ENCODE data around the gene LRRC75B. TPM values are rescaled to one million over a fixed set of nuclear protein-coding genes. Genes with fewer than 3 reads are reported as not detected.
A peak's percentile ranks its signal among the peaks of the same experiment; 100 is the strongest.

The LRRC75B gene
- total and polyA plus RNA-seq, 2 of the 8 experiments (the other 6 are each of a cell fraction or from before 2014, with no cell fraction given), result 12.2 to 26.6 TPM

DNA sequence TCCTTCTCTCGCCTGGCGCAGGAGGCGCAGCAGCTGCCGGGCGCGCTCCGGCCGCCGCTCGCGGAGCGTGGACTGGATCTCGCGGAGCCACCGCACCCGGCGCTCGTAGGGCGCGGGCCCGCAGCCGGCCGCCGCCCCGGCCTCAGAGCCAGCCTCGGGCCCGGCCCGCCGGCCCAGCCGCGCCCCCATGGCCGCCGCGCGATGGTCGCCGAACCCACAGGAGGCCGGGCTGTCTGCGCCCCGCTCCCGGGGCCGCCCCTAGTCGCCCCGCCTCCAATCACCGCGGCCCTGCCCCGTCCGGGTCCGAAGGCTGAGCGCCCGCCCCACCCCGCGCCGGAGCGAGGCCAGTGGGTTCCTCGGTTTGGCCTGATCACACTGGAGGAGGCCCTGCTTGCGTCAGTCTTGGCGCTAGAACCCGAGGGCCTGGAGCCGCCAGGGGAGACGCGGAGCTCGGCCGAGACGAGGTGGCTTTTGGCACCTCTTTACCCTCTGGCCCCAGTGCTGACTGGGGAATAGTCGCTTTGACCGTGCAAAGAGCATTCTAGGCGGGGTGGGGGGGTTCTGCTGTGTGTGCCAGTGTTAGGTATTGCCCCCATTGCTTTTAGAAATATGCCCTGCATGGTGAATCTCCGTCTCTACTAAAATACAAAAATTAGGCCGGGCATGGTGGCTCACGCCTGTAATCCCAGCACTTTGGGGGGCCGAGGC lies at the start of gene LRRC75B (continued):
- TF ChIP-seq RXRA (IDR thresholded peaks at IDR 0.05; ENCODE audit: insufficient read depth, low read depth, low read length) (no peak), EP300 (IDR thresholded peaks at IDR 0.05; ENCODE audit: borderline replicate concordance in 1 of 2, low read depth in 2 of 2, low read length in 2 of 2) (no peak), POLR2AphosphoS5 (IDR thresholded peaks at IDR 0.05; ENCODE audit: low read depth, low read length) (peak; percentile 82), BACH1 (IDR thresholded peaks at IDR 0.05; ENCODE audit: low read length) (no peak; the same call in 1 of the 2 replicates), TEAD4 (IDR thresholded peaks at IDR 0.05; ENCODE audit: low read depth, low read length) (no peak), GTF2F1 (IDR thresholded peaks at IDR 0.05; ENCODE audit: borderline replicate concordance, low read depth, low read length) (no peak), SIX5 (IDR thresholded peaks at IDR 0.05; ENCODE audit: low read depth, low read length) (no peak), TBP (IDR thresholded peaks at IDR 0.05; ENCODE audit: low read depth, low read length) (peak; percentile 60; the same call in 1 of the 2 replicates), SP4 (IDR thresholded peaks at IDR 0.05; ENCODE audit: low read length) (no peak), EZH2 (IDR thresholded peaks at IDR 0.05; ENCODE audit: low read depth, low read length, severe bottlenecking) (no peak), CHD1 (IDR thresholded peaks at IDR 0.05; ENCODE audit: low read depth, low read length) (no peak), PHF8 (conservative IDR thresholded peaks at IDR 0.05; ENCODE audit: low read depth, low read length) (no peak; the same call in 1 of the 2 replicates), SIN3A (conservative IDR thresholded peaks at IDR 0.05 in 1 of 2, IDR thresholded peaks at IDR 0.05 in 1 of 2; ENCODE audit: low read depth in 1 of 2, low read length in 2 of 2) (no peak), JUN (IDR thresholded peaks at IDR 0.05; ENCODE audit: low read depth, low read length) (no peak), KDM5A (IDR thresholded peaks at IDR 0.05; ENCODE audit: low read length) (no peak), JUND (IDR thresholded peaks at IDR 0.05; ENCODE audit: low read length) (peak; percentile 4; the same call in 1 of the 2 replicates), MAFK (IDR thresholded peaks at IDR 0.05; ENCODE audit: low read depth, low read length) (no peak), TCF12 (IDR thresholded peaks at IDR 0.05; ENCODE audit: low read depth, low read length) (no peak), ASH2L (IDR thresholded peaks at IDR 0.05; ENCODE audit: low read length) (no peak), HDAC2 (IDR thresholded peaks at IDR 0.05; ENCODE audit: borderline replicate concordance in 1 of 2, low read depth in 2 of 2, low read length in 2 of 2) (no peak), SP2 (IDR thresholded peaks at IDR 0.05; ENCODE audit: low read length) (no peak)
- TF ChIP-seq, protein P1, sequence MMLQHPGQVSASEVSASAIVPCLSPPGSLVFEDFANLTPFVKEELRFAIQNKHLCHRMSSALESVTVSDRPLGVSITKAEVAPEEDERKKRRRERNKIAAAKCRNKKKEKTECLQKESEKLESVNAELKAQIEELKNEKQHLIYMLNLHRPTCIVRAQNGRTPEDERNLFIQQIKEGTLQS (IDR thresholded peaks at IDR 0.05; ENCODE audit: insufficient read depth, low read depth, low read length), result no peak
- TF ChIP-seq, protein P2, sequence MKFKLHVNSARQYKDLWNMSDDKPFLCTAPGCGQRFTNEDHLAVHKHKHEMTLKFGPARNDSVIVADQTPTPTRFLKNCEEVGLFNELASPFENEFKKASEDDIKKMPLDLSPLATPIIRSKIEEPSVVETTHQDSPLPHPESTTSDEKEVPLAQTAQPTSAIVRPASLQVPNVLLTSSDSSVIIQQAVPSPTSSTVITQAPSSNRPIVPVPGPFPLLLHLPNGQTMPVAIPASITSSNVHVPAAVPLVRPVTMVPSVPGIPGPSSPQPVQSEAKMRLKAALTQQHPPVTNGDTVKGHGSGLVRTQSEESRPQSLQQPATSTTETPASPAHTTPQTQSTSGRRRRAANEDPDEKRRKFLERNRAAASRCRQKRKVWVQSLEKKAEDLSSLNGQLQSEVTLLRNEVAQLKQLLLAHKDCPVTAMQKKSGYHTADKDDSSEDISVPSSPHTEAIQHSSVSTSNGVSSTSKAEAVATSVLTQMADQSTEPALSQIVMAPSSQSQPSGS (IDR thresholded peaks at IDR 0.05; ENCODE audit: low read length), result no peak
